ENCODE measurements around the gene IGLL1. TPM values are rescaled to one million over a fixed set of nuclear protein-coding genes. Genes with fewer than 3 reads are reported as not detected.

The IGLL1 gene
- total and polyA plus RNA-seq, 4 donors = 0.28 to 1.1 (median 0.33) TPM; not detected in 1

DNA sequence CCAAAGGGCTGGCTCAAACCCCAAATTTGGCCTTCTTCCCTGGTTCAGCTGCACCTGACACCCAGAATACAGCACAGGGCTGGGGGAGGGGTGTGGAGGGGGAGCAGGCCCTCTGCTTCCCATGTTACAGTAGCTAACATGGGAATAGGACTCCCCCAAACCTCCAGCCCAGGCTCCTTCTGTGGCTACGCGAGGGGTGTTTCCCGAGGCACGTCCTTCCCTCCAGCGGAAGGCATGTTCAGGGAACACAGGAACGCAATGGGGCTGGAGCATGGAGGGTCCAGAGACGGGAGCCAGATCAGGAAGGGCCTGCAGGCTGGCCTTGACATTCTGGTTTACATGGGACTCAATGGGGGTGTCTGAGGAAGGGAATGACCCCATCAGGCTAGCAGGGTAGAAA, 11.8 kb upstream of the IGLL1 start:
- DNase-seq (ENCODE audit: low read depth in 4 of 6, low spot score in 6 of 6) = no peak
- no peaks in the 10 kb centered on the region for H3K27me3 ChIP-seq (ENCODE audit: control insufficient read depth, insufficient read depth, low read length)
- no peaks in the 10 kb centered on the region for H3K36me3 ChIP-seq (ENCODE audit: control insufficient read depth, insufficient read depth, low read length)
- no peaks in the 10 kb centered on the region for H3K9me3 ChIP-seq (ENCODE audit: control insufficient read depth, insufficient read depth, low read length)
- WGBS (ENCODE audit: insufficient coverage) = 93% methylated on average over 6 of the region's 7 CpGs
- no peak overlapping the region for H3K27ac ChIP-seq (ENCODE audit: low read depth, low read length)
- H3K4me3 ChIP-seq (ENCODE audit: low read depth, low read length) = no peak overlapping the region
- peaks cover 5% of the 10 kb centered on the region for H3K4me1 ChIP-seq (ENCODE audit: control insufficient read depth, insufficient read depth, low read length)

DNA sequence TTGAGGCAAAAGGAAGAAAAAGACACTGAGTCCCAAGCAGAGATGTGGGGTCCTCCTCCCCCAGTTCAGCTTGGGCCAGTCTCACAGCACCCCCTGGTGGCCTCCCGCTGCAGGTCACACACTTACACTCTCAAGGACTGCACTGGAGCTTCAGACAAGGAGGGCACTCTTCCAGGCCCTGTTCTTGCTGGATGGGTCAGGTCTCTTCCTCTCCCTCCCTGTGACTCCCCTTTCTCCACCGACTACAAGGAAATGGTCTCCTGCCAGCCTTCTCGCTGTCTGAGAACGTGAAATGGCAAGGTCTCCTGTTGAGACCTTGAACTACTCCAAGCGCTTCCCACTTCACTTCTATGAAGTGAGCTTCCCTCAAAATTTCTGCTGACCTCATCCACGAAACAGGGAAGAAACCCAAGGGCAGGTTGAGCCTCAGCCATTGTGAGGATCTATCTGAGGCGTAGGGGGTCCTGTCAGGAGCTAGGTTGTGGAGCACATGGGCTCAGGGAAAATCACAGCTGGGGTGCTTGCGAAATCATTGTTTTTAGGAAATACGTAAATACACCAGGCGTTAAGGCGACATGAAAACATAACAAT, 11.2 kb upstream of the IGLL1 start:
- peak; percentile 40 to 89 (median 54) for DNase-seq (ENCODE audit: low read depth in 4 of 6, low spot score in 6 of 6)
- H3K4me1 ChIP-seq (ENCODE audit: control insufficient read depth, insufficient read depth, low read length) = peaks cover 5% of the 10 kb centered on the region

DNA sequence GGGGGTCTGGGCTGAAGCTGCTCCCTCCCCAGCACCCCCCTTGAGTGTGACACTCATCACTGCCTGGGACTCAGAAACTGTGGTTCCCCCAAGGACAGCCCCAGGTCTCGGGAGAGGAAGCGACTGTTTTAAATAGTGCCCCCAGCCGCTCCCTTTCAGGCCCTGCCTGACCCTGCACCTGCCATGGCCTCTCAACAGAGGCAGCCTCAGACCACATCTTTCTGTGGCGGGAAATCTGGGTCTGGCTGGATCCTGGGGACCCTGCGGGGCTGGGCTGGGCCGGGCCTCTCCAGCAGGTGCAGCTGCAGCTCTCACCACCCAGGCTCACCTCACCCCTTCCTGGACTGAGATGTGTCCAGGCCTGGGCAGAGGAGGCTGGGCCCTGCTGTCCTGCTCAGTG, 3.7 kb upstream of the IGLL1 start:
- Histone ChIP-seq H3K27me3 (ENCODE audit: control insufficient read depth, insufficient read depth, low read length) (no peaks in the 10 kb centered on the region), H3K27ac (ENCODE audit: low read depth, low read length) (no peak overlapping the region), H3K9me3 (ENCODE audit: control insufficient read depth, insufficient read depth, low read length) (no peaks in the 10 kb centered on the region), H3K36me3 (ENCODE audit: control insufficient read depth, insufficient read depth, low read length) (peaks cover 7% of the 10 kb centered on the region), H3K4me1 (ENCODE audit: control insufficient read depth, insufficient read depth, low read length) (no peaks in the 10 kb centered on the region), H3K4me3 (ENCODE audit: low read depth, low read length) (no peak overlapping the region)
- no peak for DNase-seq (ENCODE audit: low read depth in 4 of 6, low spot score in 6 of 6)
- 78% methylated on average over 6 of the region's 6 CpGs for WGBS (ENCODE audit: insufficient coverage)

More for the DNA sequence above, 11.2 kb upstream of the IGLL1 start:
- H3K9me3 ChIP-seq (ENCODE audit: control insufficient read depth, insufficient read depth, low read length) = no peaks in the 10 kb centered on the region
- H3K4me3 ChIP-seq (ENCODE audit: low read depth, low read length) = no peak overlapping the region
- H3K36me3 ChIP-seq (ENCODE audit: control insufficient read depth, insufficient read depth, low read length) = no peaks in the 10 kb centered on the region
- no peaks in the 10 kb centered on the region for H3K27me3 ChIP-seq (ENCODE audit: control insufficient read depth, insufficient read depth, low read length)
- no peak overlapping the region for H3K27ac ChIP-seq (ENCODE audit: low read depth, low read length)
- WGBS (ENCODE audit: insufficient coverage) = 15% methylated on average over 6 of the region's 11 CpGs

DNA sequence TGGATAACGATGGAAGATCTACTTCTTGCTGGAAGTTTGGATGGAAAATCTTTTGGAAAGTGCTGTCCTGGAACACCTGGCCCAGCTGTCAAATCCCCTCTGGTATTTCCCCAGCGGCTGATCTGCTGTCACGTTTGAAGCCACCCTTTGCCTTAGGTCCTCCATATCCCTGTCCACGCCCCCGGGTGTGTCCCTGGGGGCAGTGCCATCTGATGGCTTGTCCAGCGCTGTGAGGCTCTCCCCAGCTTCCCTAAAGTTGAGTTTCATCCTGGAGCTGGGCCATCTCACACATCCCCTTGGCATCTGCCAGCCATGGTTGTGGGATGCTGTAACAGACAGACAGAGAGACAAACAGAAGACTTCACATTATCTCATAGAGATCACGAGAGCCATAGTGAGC, 3.1 kb upstream of the IGLL1 start:
- H3K4me1 ChIP-seq (ENCODE audit: control insufficient read depth, insufficient read depth, low read length) = no peaks in the 10 kb centered on the region
- DNase-seq (ENCODE audit: low read depth in 4 of 6, low spot score in 6 of 6) = no peak
- H3K27ac ChIP-seq (ENCODE audit: low read depth, low read length) = no peak overlapping the region
- WGBS (ENCODE audit: insufficient coverage) = 93% methylated on average over 6 of the region's 7 CpGs
- H3K4me3 ChIP-seq (ENCODE audit: low read depth, low read length) = no peak overlapping the region
- peaks cover 7% of the 10 kb centered on the region for H3K36me3 ChIP-seq (ENCODE audit: control insufficient read depth, insufficient read depth, low read length)
- no peaks in the 10 kb centered on the region for H3K9me3 ChIP-seq (ENCODE audit: control insufficient read depth, insufficient read depth, low read length)
- H3K27me3 ChIP-seq (ENCODE audit: control insufficient read depth, insufficient read depth, low read length) = no peaks in the 10 kb centered on the region

DNA sequence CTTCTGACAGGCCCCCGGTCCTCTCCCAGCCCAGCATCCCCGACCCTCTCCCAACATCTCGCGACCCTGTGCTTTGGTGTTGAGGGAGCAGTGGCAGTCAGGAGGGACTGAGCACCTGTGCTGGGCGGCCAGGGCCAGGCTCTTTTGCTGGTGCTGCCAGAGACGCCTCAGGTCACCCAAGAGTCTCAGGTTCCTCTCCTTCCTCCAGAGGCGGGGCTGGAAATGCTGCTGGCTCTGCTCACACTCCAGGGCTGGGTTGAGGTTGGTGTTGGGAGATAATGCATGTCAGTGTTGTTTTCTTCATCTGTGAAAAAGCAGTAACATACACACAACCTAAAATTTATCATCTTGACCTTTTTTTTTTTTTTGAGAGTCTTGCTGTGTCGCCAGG, 1.2 kb upstream of the IGLL1 start:
- Histone ChIP-seq H3K36me3 (ENCODE audit: control insufficient read depth, insufficient read depth, low read length) (peaks cover 7% of the 10 kb centered on the region), H3K27me3 (ENCODE audit: control insufficient read depth, insufficient read depth, low read length) (no peaks in the 10 kb centered on the region), H3K9me3 (ENCODE audit: control insufficient read depth, insufficient read depth, low read length) (no peaks in the 10 kb centered on the region), H3K4me3 (ENCODE audit: low read depth, low read length) (no peak overlapping the region), H3K4me1 (ENCODE audit: control insufficient read depth, insufficient read depth, low read length) (no peaks in the 10 kb centered on the region), H3K27ac (ENCODE audit: low read depth, low read length) (no peak overlapping the region)
- DNase-seq (ENCODE audit: low read depth in 4 of 6, low spot score in 6 of 6) = no peak
- WGBS (ENCODE audit: insufficient coverage) = 82% methylated on average over 5 of the region's 8 CpGs

DNA sequence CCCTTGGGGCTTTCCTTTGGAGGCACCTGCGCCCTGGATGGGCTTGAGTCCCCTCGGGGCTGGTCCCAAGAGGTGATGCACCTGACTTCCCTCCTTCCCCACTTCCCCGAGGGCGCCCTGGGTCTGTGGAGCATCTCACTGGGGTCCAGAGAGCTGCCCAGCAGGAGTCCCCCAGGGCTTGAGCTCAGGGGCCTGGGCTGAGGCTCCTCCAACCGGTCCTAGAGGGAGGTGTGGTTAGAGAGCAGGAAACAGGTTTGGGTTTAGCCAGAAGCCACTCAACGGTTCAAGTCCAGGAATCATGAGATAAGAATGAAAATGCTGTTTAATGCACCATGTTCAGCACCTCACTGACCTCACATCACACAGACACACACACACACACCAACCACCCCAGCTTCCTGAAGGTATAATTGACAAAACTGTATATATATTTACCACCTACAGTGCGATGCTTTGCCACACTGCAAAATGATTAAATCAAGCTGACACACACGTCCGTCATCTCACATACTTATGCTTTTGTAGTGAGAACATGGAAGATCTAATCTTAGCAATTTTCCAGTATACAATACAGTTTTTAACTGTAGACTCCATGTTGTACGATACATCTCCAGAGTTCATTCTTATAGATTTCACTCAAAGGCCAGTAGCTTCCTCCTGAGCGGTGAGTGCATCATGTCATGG, 628 bp upstream of the IGLL1 start:
- 91% methylated on average over 4 of the region's 11 CpGs for WGBS (ENCODE audit: insufficient coverage)
- H3K36me3 ChIP-seq (ENCODE audit: control insufficient read depth, insufficient read depth, low read length) = peaks cover 7% of the 10 kb centered on the region
- H3K9me3 ChIP-seq (ENCODE audit: control insufficient read depth, insufficient read depth, low read length) = no peaks in the 10 kb centered on the region
- no peaks in the 10 kb centered on the region for H3K27me3 ChIP-seq (ENCODE audit: control insufficient read depth, insufficient read depth, low read length)
- H3K4me3 ChIP-seq (ENCODE audit: low read depth, low read length) = no peak overlapping the region
- H3K27ac ChIP-seq (ENCODE audit: low read depth, low read length) = no peak overlapping the region
- no peak for DNase-seq (ENCODE audit: low read depth in 4 of 6, low spot score in 6 of 6)
- no peaks in the 10 kb centered on the region for H3K4me1 ChIP-seq (ENCODE audit: control insufficient read depth, insufficient read depth, low read length)

DNA sequence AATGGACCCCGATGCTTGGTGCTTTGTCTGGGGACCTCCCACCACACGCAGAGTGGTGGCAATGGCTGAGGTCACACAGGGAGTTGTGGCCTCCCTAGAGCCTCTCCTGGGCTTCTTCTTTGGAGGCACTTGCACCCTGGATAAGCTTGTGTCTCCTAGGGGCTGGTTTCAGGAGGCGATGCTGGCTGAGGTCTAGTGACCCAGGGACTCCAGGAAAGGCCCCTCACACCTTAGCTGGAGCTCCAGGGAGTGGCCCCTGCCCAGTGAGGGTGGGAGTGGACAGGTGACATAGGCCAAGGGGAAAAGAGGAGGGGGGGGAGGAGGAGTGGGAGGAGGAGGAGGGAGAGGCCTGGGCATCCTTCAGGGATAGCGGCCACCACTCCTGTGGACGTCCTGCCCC, 810 bp downstream of the IGLL1 start:
- no peak for DNase-seq (ENCODE audit: low read depth in 4 of 6, low spot score in 6 of 6)
- Histone ChIP-seq H3K9me3 (ENCODE audit: control insufficient read depth, insufficient read depth, low read length) (no peaks in the 10 kb centered on the region), H3K27me3 (ENCODE audit: control insufficient read depth, insufficient read depth, low read length) (no peaks in the 10 kb centered on the region), H3K4me3 (ENCODE audit: low read depth, low read length) (no peak overlapping the region), H3K27ac (ENCODE audit: low read depth, low read length) (no peak overlapping the region), H3K36me3 (ENCODE audit: control insufficient read depth, insufficient read depth, low read length) (peaks cover 7% of the 10 kb centered on the region), H3K4me1 (ENCODE audit: control insufficient read depth, insufficient read depth, low read length) (no peaks in the 10 kb centered on the region)
- WGBS (ENCODE audit: insufficient coverage) = 82% methylated on average over 2 of the region's 5 CpGs

DNA sequence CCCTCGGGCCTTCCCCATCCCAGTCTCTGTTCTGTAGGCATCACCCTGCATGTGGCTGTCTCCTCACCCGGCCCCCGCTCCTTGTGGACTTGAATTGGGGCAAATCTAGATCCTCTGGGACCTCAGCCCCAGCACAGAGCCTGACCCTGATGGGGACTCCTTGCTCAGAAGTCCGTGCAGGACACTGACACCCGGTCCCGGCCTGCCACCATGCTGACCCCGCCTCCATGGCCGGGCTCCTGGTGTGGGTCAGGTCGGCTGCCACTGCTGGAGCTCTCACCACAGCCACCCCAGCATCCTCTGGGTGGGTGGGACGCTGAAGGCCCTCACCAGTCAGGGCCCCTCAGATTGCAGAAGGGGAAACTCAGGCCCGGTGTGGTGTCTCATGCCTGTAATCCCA, 1.8 kb downstream of the IGLL1 start:
- no peak for DNase-seq (ENCODE audit: low read depth in 4 of 6, low spot score in 6 of 6)
- peaks cover 7% of the 10 kb centered on the region for H3K36me3 ChIP-seq (ENCODE audit: control insufficient read depth, insufficient read depth, low read length)
- 86% methylated on average over 9 of the region's 11 CpGs for WGBS (ENCODE audit: insufficient coverage)
- no peak overlapping the region for H3K4me3 ChIP-seq (ENCODE audit: low read depth, low read length)
- no peak overlapping the region for H3K27ac ChIP-seq (ENCODE audit: low read depth, low read length)
- no peaks in the 10 kb centered on the region for H3K9me3 ChIP-seq (ENCODE audit: control insufficient read depth, insufficient read depth, low read length)
- no peaks in the 10 kb centered on the region for H3K27me3 ChIP-seq (ENCODE audit: control insufficient read depth, insufficient read depth, low read length)
- no peaks in the 10 kb centered on the region for H3K4me1 ChIP-seq (ENCODE audit: control insufficient read depth, insufficient read depth, low read length)

DNA sequence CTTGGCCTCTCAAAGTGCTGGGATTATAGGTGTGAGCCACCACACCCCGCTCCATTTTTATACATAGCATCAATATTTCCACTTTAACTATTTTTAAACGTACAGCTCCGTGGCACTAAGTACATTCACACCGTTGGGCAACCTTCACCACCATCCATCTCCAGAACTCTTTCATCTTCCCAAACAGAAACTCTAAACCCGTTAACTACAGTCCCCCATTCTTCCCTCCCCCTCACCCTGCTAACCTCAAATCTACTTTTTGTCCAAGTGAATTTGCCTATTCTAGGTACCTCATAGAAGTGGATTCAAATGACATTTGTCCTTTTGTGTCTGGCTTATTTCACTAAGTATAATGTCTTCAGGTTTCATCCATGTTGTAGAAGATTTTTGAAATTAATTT, 3.4 kb downstream of the IGLL1 start:
- Histone ChIP-seq H3K9me3 (ENCODE audit: control insufficient read depth, insufficient read depth, low read length) (no peaks in the 10 kb centered on the region), H3K36me3 (ENCODE audit: control insufficient read depth, insufficient read depth, low read length) (peaks cover 7% of the 10 kb centered on the region), H3K27ac (ENCODE audit: low read depth, low read length) (no peak overlapping the region), H3K27me3 (ENCODE audit: control insufficient read depth, insufficient read depth, low read length) (no peaks in the 10 kb centered on the region), H3K4me3 (ENCODE audit: low read depth, low read length) (no peak overlapping the region), H3K4me1 (ENCODE audit: control insufficient read depth, insufficient read depth, low read length) (no peaks in the 10 kb centered on the region)
- WGBS (ENCODE audit: insufficient coverage) = 89% methylated on average over 4 of the region's 5 CpGs
- DNase-seq (ENCODE audit: low read depth in 4 of 6, low spot score in 6 of 6) = no peak

DNA sequence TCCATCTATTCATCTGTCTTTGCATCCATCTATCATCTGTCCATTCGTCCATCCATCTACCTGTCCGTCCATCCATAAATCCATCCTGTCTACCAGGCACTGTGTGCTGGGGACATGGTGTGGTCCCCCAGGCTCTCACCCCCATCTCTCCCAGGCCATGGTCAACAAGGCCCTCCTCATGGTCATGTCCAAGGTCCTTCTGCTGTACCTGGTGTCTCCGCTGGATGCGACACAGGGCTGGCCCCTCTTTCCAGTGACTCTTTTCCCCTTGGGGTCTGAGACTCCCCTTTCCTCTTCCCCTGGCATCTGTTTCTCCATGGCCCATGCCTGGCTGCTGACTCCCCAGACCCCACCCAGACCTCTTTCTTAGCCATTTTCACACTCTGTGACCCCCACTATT, 4.5 kb downstream of the IGLL1 start:
- 92% methylated on average over 4 of the region's 4 CpGs for WGBS (ENCODE audit: insufficient coverage)
- Histone ChIP-seq H3K4me1 (ENCODE audit: control insufficient read depth, insufficient read depth, low read length) (no peaks in the 10 kb centered on the region), H3K9me3 (ENCODE audit: control insufficient read depth, insufficient read depth, low read length) (no peaks in the 10 kb centered on the region)

More for the DNA sequence above, 4.5 kb downstream of the IGLL1 start:
- H3K4me3 ChIP-seq (ENCODE audit: low read depth, low read length) = no peak overlapping the region
- no peaks in the 10 kb centered on the region for H3K27me3 ChIP-seq (ENCODE audit: control insufficient read depth, insufficient read depth, low read length)
- no peak for DNase-seq (ENCODE audit: low read depth in 4 of 6, low spot score in 6 of 6)
- no peak overlapping the region for H3K27ac ChIP-seq (ENCODE audit: low read depth, low read length)
- H3K36me3 ChIP-seq (ENCODE audit: control insufficient read depth, insufficient read depth, low read length) = peaks cover 3% of the 10 kb centered on the region
